Suprapubic skin (tissue), 3 donors: ENCODE results near the gene CNIH3.

ENCODE experiments used
- CTCF ChIP-seq, 2 donors: fragments of 200-600 bp in 1 of 2; fragments of 450-650 bp in 1 of 2; sonication (generic) in 1 of 2; IDR thresholded peaks; one replicate each; pipeline ENCODE4 v1.5.1; 2016 to 2019; ENCODE audit warnings: antibody characterized with exemption in 2 of 2, mild to moderate bottlenecking in 1 of 2, moderate library complexity in 1 of 2
- EP300 ChIP-seq: sonication (generic); formaldehyde crosslinking; IDR thresholded peaks from one replicate; pipeline ENCODE4 v1.6.1; 2017; ENCODE audit warnings: antibody characterized with exemption
- POLR2A ChIP-seq, 2 donors: fragments of 450-650 bp; IDR thresholded peaks; one replicate each; pipeline ENCODE4 v1.6.1; 2017; ENCODE audit warnings: antibody characterized with exemption in 2 of 2, mild to moderate bottlenecking in 2 of 2, moderate library complexity in 2 of 2

GRCh38 chr1:224714553-224714952 is 98.4 kb downstream of the CNIH3 start:
- TF ChIP-seq CTCF (IDR thresholded peaks at IDR 0.05) (no peak), EP300 (no peak), POLR2A (IDR thresholded peaks at IDR 0.05) (no peak)
